Activated T-cell treated with anti-CD3 and anti-CD28 coated beads for 48 hours (primary cell): ENCODE data around the gene MAP4.
A peak's percentile ranks its signal among the peaks of the same experiment; 100 is the strongest.
"Not testable (repeated sequence)": the region's sequence is repeated elsewhere in the genome, so short reads cannot be mapped to it uniquely, and the experiment has no call there.

ENCODE experiments used
- DNase-seq: peaks from one replicate; pipeline ENCODE4 v3.0.0-alpha.2; 2020; ENCODE audit warnings: low read depth

The MAP4 gene

GRCh38 chr3:48013288-48013980, 2.8 kb downstream of the MAP4 start:
- no peak for DNase-seq

GRCh38 chr3:48012659-48013058, 3.6 kb downstream of the MAP4 start:
- DNase-seq = no peak

- not testable (repeated sequence) for DNase-seq
These were observed 8.2 kb downstream of the MAP4 start for GRCh38 chr3:48008066-48008465.

- DNase-seq = not testable (repeated sequence)
These were observed 8.9 kb downstream of the MAP4 start for GRCh38 chr3:48007361-48007760.

GRCh38 chr3:48006794-48007193, 9.4 kb downstream of the MAP4 start:
- not testable (repeated sequence) for DNase-seq

- DNase-seq = no peak
These were observed 11.5 kb downstream of the MAP4 start for GRCh38 chr3:48004694-48005093.

GRCh38 chr3:48002787-48003186, 13.4 kb downstream of the MAP4 start:
- DNase-seq = no peak

GRCh38 chr3:48001991-48002390, 14.2 kb downstream of the MAP4 start:
- DNase-seq = no peak

- no peak for DNase-seq
These were observed 16.0 kb downstream of the MAP4 start for GRCh38 chr3:48000212-48000611.

- no peak for DNase-seq
These were observed 19.8 kb downstream of the MAP4 start for GRCh38 chr3:47996440-47996839.

GRCh38 chr3:47994180-47994579, 22.0 kb downstream of the MAP4 start:
- DNase-seq = no peak

GRCh38 chr3:47991341-47991740, 24.9 kb downstream of the MAP4 start:
- DNase-seq = no peak

- DNase-seq = peak; percentile 45
These were observed 26.2 kb downstream of the MAP4 start for GRCh38 chr3:47989981-47990440.

- no peak for DNase-seq
These were observed 30.8 kb downstream of the MAP4 start for GRCh38 chr3:47985381-47985780.

GRCh38 chr3:47984075-47984728, 32.0 kb downstream of the MAP4 start:
- no peak for DNase-seq

- DNase-seq = no peak
These were observed 35.4 kb downstream of the MAP4 start for GRCh38 chr3:47980795-47981194.

GRCh38 chr3:47979070-47979469, 37.1 kb downstream of the MAP4 start:
- DNase-seq = no peak

GRCh38 chr3:47978386-47978785, 37.8 kb downstream of the MAP4 start:
- DNase-seq = no peak

GRCh38 chr3:47976135-47976732, 40.0 kb downstream of the MAP4 start:
- no peak for DNase-seq

- no peak for DNase-seq
These were observed 41.2 kb downstream of the MAP4 start for GRCh38 chr3:47974974-47975470.

- DNase-seq = no peak
These were observed 45.1 kb downstream of the MAP4 start for GRCh38 chr3:47971081-47971480.

GRCh38 chr3:47964740-47965139, 51.5 kb downstream of the MAP4 start:
- DNase-seq = no peak
